HG03280 (cell line): ENCODE measurements around the gene AKR7A2.
A peak's percentile ranks its signal among the peaks of the same experiment; 100 is the strongest.

Experiments
- ATAC-seq: cut with Tn5 transposase; IDR thresholded peaks from one replicate; pipeline ENCODE4 v1.9.1; 2021; ENCODE audit warnings: mild to moderate bottlenecking, moderate library complexity; ENCODE audit not compliant: unreplicated experiment

Gene AKR7A2

GRCh38 chr1:19343617-19344350 is 31.8 kb upstream of the AKR7A2 start:
- ATAC-seq: no peak

- ATAC-seq: no peak
Measured at GRCh38 chr1:19342894-19343616, 31.1 kb upstream of the AKR7A2 start.

GRCh38 chr1:19342062-19342750 is 30.3 kb upstream of the AKR7A2 start:
- ATAC-seq: no peak

GRCh38 chr1:19341201-19342061 is 29.5 kb upstream of the AKR7A2 start:
- peak; percentile 53 for ATAC-seq

- ATAC-seq: no peak
Measured at GRCh38 chr1:19340387-19340937, 28.5 kb upstream of the AKR7A2 start.

- no peak for ATAC-seq
Measured at GRCh38 chr1:19339214-19339861, 27.4 kb upstream of the AKR7A2 start.

- no peak for ATAC-seq
Measured at GRCh38 chr1:19338323-19338762, 26.4 kb upstream of the AKR7A2 start.

- no peak for ATAC-seq
Measured at GRCh38 chr1:19337289-19337688, 25.3 kb upstream of the AKR7A2 start.

GRCh38 chr1:19336543-19336942 is 24.6 kb upstream of the AKR7A2 start:
- no peak for ATAC-seq

- no peak for ATAC-seq
Measured at GRCh38 chr1:19333587-19334354, 21.8 kb upstream of the AKR7A2 start.

- ATAC-seq: no peak
Measured at GRCh38 chr1:19332832-19333231, 20.9 kb upstream of the AKR7A2 start.

- ATAC-seq: no peak
Measured at GRCh38 chr1:19331262-19331878, 19.4 kb upstream of the AKR7A2 start.

- no peak for ATAC-seq
Measured at GRCh38 chr1:19330449-19331135, 18.6 kb upstream of the AKR7A2 start.

GRCh38 chr1:19329611-19330010 is 17.7 kb upstream of the AKR7A2 start:
- no peak for ATAC-seq

- no peak for ATAC-seq
Measured at GRCh38 chr1:19329188-19329587, 17.2 kb upstream of the AKR7A2 start.

- ATAC-seq: no peak
Measured at GRCh38 chr1:19328486-19328885, 16.5 kb upstream of the AKR7A2 start.

GRCh38 chr1:19327736-19328135 is 15.8 kb upstream of the AKR7A2 start:
- no peak for ATAC-seq

- ATAC-seq: no peak
Measured at GRCh38 chr1:19327301-19327700, 15.4 kb upstream of the AKR7A2 start.
